Fibroblast of pulmonary artery (primary cell): ENCODE results near the gene FOXN1.
A peak's percentile ranks its signal among the peaks of the same experiment; 100 is the strongest.
"Not testable (repeated sequence)": the region's sequence is repeated elsewhere in the genome, so short reads cannot be mapped to it uniquely, and the experiment has no call there.

Experiments used
- DNase-seq: peaks from one replicate; pipeline ENCODE4 v3.0.0-alpha.2; 2010; ENCODE audit warnings: low read depth
- H3K4me3 ChIP-seq: replicated peaks from 2 replicates; pipeline ENCODE4 v1.5.1; 2011; ENCODE audit warnings: low read depth, mild to moderate bottlenecking, control low read depth, low read length, moderate library complexity
- CTCF ChIP-seq: IDR thresholded peaks from 2 replicates; pipeline ENCODE4 v1.5.1; 2011; ENCODE audit warnings: mild to moderate bottlenecking, control low read depth, low read length, inconsistent platforms; ENCODE audit errors: missing control alignments

FOXN1 gene

GRCh38 chr17:28520687-28521086, 14.5 kb downstream of the FOXN1 start:
- no peak for DNase-seq
- no peak for TF ChIP-seq CTCF
- H3K4me3 ChIP-seq = no peak overlapping the region

- no peak overlapping the region for H3K4me3 ChIP-seq
- DNase-seq = no peak
- TF ChIP-seq CTCF = no peak
Measured at GRCh38 chr17:28521311-28522085, 15.3 kb downstream of the FOXN1 start.

- not testable (repeated sequence) for H3K4me3 ChIP-seq, DNase-seq
Measured at GRCh38 chr17:28522281-28522680, 16.1 kb downstream of the FOXN1 start.

- TF ChIP-seq CTCF = no peak
- DNase-seq = no peak
- no peak overlapping the region for H3K4me3 ChIP-seq
Measured at GRCh38 chr17:28523186-28523585, 17.0 kb downstream of the FOXN1 start.

GRCh38 chr17:28523876-28524275, 17.7 kb downstream of the FOXN1 start:
- TF ChIP-seq CTCF = no peak
- no peak overlapping the region for H3K4me3 ChIP-seq
- no peak for DNase-seq

- TF ChIP-seq CTCF = no peak
- DNase-seq = peak; percentile 57
Measured at GRCh38 chr17:28524476-28525424, 18.6 kb downstream of the FOXN1 start.

GRCh38 chr17:28526381-28526780, 20.2 kb downstream of the FOXN1 start:
- DNase-seq = no peak
- H3K4me3 ChIP-seq = no peak overlapping the region
- TF ChIP-seq CTCF = no peak

More at GRCh38 chr17:28524476-28525424, 18.6 kb downstream of the FOXN1 start:
- no peak overlapping the region for H3K4me3 ChIP-seq
